Activated B cell treated with CpG ODN at 0.5 μM for 24 hours (primary cell): Measurements from ENCODE around the gene CHIT1. TPM values are rescaled to one million over a fixed set of nuclear protein-coding genes. Genes with fewer than 3 reads are reported as not detected.
"Not testable (repeated sequence)": the region's sequence is repeated elsewhere in the genome, so short reads cannot be mapped to it uniquely, and the experiment has no call there.

Experiments
- ATAC-seq: fragments of 200-7000 bp; cut with Tn5 transposase; one replicate; pipeline ENCODE4 v1.10.0; 2021; ENCODE audit warnings: low read depth, mild to moderate bottlenecking, moderate library complexity
- CTCF ChIA-PET: fragments of 350-600 bp; sonication (Branson Sonifier 250); formaldehyde crosslinking; loops from one replicate; lab custom pipeline; 2021; ENCODE audit warnings: antibody characterized with exemption; lab: Charles Lee
- POLR2A ChIA-PET: fragments of 350-600 bp; sonication (Branson Sonifier 250); formaldehyde crosslinking; loops from one replicate; lab custom pipeline; 2021; ENCODE audit warnings: antibody characterized with exemption; lab: Charles Lee
- DNase-seq: peaks from one replicate; pipeline ENCODE4 v3.0.0; 2022
- H3K27ac Mint-ChIP-seq: one replicate; pipeline ENCODE4 v1.8.0; 2020; ENCODE audit warnings: mixed read lengths
- H3K27me3 Mint-ChIP-seq: one replicate; pipeline ENCODE4 v1.8.0; 2021; ENCODE audit warnings: mixed read lengths
- H3K36me3 Mint-ChIP-seq: one replicate; pipeline ENCODE4 v1.8.0; 2021; ENCODE audit warnings: low read depth, mixed read lengths
- H3K4me1 Mint-ChIP-seq: one replicate; pipeline ENCODE4 v1.8.0; 2021; ENCODE audit warnings: mixed read lengths
- H3K4me3 Mint-ChIP-seq: one replicate; pipeline ENCODE4 v1.8.0; 2020; ENCODE audit warnings: mild to moderate bottlenecking, mixed read lengths
- H3K9me3 Mint-ChIP-seq: one replicate; pipeline ENCODE4 v1.8.0; 2020; ENCODE audit warnings: mixed read lengths
- intact Hi-C: fragments of 100-400 bp; cut with micrococcal nuclease; formaldehyde crosslinking; loops from one replicate; pipeline ENCODE4 v1.15.1; 2024
- total RNA-seq: library from RNA; stranded (reverse); gene quantifications from 2 replicates; pipeline ENCODE4 v1.2.3, GENCODE V29; 2022
- TF ChIP-seq, protein P1 (sequence below): fragments of 200-600 bp; IDR thresholded peaks from one replicate; pipeline ENCODE4 v1.8.0; 2022; ENCODE audit warnings: antibody characterized with exemption, mild to moderate bottlenecking

Gene CHIT1
- total RNA-seq, 1 donor from 2014 or later, result 6.6 TPM

DNA sequence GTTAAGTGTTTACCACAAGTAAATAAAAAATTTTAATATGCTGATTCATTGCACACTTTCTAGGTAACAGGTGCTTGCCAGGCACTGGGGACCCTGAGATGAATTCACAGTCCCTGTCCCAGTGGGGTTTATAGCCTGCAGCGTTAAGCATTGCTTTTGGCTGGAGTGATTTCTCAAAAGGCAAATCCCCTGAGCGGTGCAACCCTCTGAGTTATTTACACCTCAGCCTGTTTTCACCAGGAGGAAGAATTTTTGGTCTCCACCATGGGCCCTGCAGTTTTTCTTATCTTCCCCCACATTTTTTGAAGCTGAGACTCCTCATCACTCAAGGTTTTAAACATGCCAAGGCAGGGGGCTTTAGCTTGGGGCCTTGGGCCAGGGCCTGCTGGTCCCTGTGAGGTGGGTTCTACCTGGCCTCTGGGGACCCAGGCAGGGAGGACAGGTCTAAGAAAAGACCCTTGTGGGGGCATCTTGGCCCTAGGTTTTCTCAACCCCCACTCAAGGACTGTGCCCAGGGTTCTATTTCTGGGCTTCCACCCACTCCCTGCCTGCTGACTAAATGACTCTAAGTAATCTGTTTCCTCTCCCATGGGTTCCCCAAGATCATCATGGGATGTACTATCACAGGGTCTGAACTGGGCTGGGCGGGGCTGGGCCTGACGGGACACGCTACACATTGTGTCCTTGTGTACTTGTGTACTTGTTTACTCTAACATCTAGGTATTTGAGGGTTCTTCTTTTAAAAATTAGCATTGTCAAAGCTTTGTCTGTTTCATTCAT, 10.2 kb upstream of the CHIT1 start:
- Mint-ChIP-seq H3K4me3 (no peak overlapping the region), H3K27ac (no peak overlapping the region), H3K9me3 (peaks cover 22% of the 10 kb centered on the region), H3K36me3 (peaks cover 7% of the 10 kb centered on the region), H3K4me1 (peaks cover 4% of the 10 kb centered on the region), H3K27me3 (peaks cover 28% of the 10 kb centered on the region)
- TF ChIP-seq, protein P1, sequence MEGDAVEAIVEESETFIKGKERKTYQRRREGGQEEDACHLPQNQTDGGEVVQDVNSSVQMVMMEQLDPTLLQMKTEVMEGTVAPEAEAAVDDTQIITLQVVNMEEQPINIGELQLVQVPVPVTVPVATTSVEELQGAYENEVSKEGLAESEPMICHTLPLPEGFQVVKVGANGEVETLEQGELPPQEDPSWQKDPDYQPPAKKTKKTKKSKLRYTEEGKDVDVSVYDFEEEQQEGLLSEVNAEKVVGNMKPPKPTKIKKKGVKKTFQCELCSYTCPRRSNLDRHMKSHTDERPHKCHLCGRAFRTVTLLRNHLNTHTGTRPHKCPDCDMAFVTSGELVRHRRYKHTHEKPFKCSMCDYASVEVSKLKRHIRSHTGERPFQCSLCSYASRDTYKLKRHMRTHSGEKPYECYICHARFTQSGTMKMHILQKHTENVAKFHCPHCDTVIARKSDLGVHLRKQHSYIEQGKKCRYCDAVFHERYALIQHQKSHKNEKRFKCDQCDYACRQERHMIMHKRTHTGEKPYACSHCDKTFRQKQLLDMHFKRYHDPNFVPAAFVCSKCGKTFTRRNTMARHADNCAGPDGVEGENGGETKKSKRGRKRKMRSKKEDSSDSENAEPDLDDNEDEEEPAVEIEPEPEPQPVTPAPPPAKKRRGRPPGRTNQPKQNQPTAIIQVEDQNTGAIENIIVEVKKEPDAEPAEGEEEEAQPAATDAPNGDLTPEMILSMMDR, result no peak
- POLR2A ChIA-PET, result no interaction called here
- DNase-seq (no peak), ATAC-seq (no peak)
- CTCF ChIA-PET, result no interaction called here
- intact Hi-C loops, result no loop called here

DNA sequence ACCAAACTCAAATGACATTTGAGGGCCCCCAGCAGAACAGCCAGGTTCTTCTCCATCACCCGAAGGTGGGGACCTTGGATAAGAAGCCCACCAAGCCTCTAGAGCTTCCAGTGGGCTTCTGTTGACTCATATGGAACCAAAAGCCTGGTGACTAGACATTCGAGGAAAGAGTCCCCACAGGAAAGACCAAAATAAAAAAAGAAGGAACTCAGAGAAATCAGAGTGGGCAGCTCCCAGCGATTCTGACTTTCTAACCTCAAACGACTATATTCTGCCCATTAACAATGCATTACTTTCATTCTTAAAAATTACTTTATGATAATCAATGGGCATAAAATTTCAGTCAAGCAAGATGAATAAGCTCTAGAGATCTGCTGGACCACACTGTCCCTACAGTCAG, 9.6 kb upstream of the CHIT1 start:
- TF ChIP-seq, protein P1, result no peak
- CTCF ChIA-PET, result no interaction called here
- no peak for ATAC-seq
- POLR2A ChIA-PET, result no interaction called here
- Mint-ChIP-seq H3K4me3 (no peak overlapping the region), H3K36me3 (peaks cover 7% of the 10 kb centered on the region), H3K9me3 (peaks cover 27% of the 10 kb centered on the region), H3K27me3 (peaks cover 28% of the 10 kb centered on the region), H3K4me1 (peaks cover 4% of the 10 kb centered on the region), H3K27ac (no peak overlapping the region)
- no peak for DNase-seq
- intact Hi-C loops, result no loop called here

DNA sequence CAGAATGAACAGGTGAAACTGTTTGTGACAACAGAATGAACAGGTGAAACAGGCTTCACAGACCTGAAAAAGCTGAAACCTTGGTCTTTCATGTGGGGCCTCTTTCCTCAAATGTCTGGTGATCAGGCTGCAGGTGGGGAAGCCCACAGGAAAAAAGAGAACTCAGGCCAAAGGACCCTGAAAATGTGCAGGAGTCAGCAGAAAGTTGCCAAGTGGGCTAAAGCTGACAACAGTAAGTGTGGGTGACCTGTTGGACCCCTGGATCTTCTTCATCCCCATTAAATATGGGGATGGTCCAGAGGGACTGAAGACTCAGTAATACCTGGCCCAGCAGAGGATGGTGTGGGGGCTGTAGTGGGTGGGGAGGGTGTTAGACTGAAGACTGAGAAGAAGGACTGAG, 9.1 kb upstream of the CHIT1 start:
- no peak for ATAC-seq
- H3K4me3 Mint-ChIP-seq, result no peak overlapping the region

DNA sequence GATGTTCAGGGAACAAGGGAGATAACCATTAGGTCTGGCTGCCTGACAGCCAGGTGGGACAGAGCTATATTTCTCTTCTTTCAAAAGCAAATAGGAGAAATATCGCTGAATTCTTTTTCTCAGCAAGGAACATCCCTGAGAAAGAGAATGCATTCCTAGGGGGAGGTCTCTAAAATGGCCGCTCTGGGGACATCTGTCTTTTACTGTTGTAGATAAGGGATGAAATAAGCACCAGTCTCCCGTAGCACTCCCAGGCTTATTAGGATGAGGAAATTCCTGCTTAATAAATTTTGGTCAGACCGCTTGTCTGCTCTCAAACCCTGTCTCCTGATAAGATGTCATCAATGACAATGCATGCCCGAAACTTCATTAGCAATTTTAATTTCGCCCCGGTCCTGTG, 5.4 kb upstream of the CHIT1 start:
- DNase-seq, CTCF ChIA-PET, H3K27ac Mint-ChIP-seq, ATAC-seq, intact Hi-C loops, H3K36me3 Mint-ChIP-seq, H3K4me1 Mint-ChIP-seq, H3K4me3 Mint-ChIP-seq, POLR2A ChIA-PET: not testable (repeated sequence)
- Mint-ChIP-seq H3K27me3 (peaks cover 22% of the 10 kb centered on the region), H3K9me3 (peaks cover 32% of the 10 kb centered on the region)

More for the DNA sequence above, 9.1 kb upstream of the CHIT1 start:
- Mint-ChIP-seq H3K36me3 (peaks cover 7% of the 10 kb centered on the region), H3K27me3 (peaks cover 29% of the 10 kb centered on the region), H3K27ac (no peak overlapping the region), H3K4me1 (peaks cover 4% of the 10 kb centered on the region), H3K9me3 (peaks cover 32% of the 10 kb centered on the region)
- ChIA-PET CTCF (no interaction called here), POLR2A (no interaction called here)
- TF ChIP-seq, protein P1, result no peak
- intact Hi-C loops, result no loop called here
- no peak for DNase-seq

DNA sequence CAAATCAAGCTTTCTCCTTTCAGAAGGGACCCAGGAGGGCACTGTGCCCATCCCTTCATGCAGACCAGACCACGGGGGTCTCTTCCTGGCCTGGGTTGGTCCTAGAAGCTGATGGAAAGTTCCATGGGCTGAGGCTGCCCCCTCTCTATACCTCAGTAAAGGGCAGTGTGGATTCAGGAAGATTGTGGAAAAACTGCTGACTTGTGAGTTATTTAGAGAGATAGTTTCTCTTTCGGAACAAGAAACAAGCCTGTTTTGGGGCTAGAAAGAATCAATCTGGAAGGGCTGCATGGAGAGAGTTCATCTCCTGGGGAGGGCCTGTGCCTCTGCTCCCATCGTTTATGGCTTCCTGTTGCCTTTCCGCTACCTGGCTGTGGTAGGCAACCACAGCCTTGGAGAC, 803 bp downstream of the CHIT1 start:
- Mint-ChIP-seq H3K27ac (no peak overlapping the region), H3K4me3 (no peak overlapping the region), H3K36me3 (no peaks in the 10 kb centered on the region), H3K9me3 (peaks cover 1% of the 10 kb centered on the region), H3K4me1 (no peaks in the 10 kb centered on the region), H3K27me3 (peaks cover 23% of the 10 kb centered on the region)
- intact Hi-C loops, result no loop called here
- POLR2A ChIA-PET, result no interaction called here
- ATAC-seq (no peak), DNase-seq (no peak)
- TF ChIP-seq, protein P1, result no peak
- CTCF ChIA-PET, result no interaction called here
